Sigmoid colon (tissue), 7 donors: Measurements from ENCODE around the gene BMPER. TPM values are rescaled to one million over a fixed set of nuclear protein-coding genes. Genes with fewer than 3 reads are reported as not detected.

Source experiments
- DNase-seq: peaks from one replicate; pipeline ENCODE4 v3.0.0-alpha.2; 2019
- H3K27ac ChIP-seq, 4 donors: fragments of 200-600 bp; sonication (generic); one replicate each; pipeline ENCODE4 v1.5.1; 2016 to 2019; ENCODE audit warnings: mild to moderate bottlenecking in 1 of 4
- H3K27me3 ChIP-seq, 3 donors: fragments of 200-600 bp; sonication (generic); one replicate each; pipeline ENCODE4 v1.5.1; 2019; ENCODE audit warnings: mild to moderate bottlenecking in 1 of 3
- H3K36me3 ChIP-seq, 4 donors: fragments of 200-600 bp; sonication (generic); one replicate each; pipeline ENCODE4 v1.5.1; 2016 to 2019
- H3K4me1 ChIP-seq, 4 donors: fragments of 200-600 bp; sonication (generic); one replicate each; pipeline ENCODE4 v1.5.1; 2017 to 2019
- H3K4me3 ChIP-seq, 4 donors: fragments of 200-600 bp; sonication (generic); one replicate each; pipeline ENCODE4 v1.5.1; 2017 to 2019; ENCODE audit warnings: mild to moderate bottlenecking in 2 of 4, moderate library complexity in 1 of 4
- H3K9me3 ChIP-seq, 4 donors: fragments of 200-600 bp in 3 of 4; sonication (generic) in 3 of 4; one replicate each; pipeline versions ENCODE4 v1.5.1 to v1.6.1; 2013 to 2019
- CTCF ChIP-seq, 4 experiments: fragments of 450-650 bp in 3 of 4; fragments of 200-600 bp in 1 of 4; IDR thresholded peaks; one replicate each; pipeline ENCODE4 v1.5.1; 2016 to 2019; ENCODE audit warnings: antibody characterized with exemption in 4 of 4, mild to moderate bottlenecking in 3 of 4, moderate library complexity in 2 of 4
- EP300 ChIP-seq, 4 donors: sonication (generic); formaldehyde crosslinking; IDR thresholded peaks; one replicate each; pipeline ENCODE4 v1.6.1; 2017; ENCODE audit warnings: antibody characterized with exemption in 4 of 4
- POLR2A ChIP-seq, 2 donors: fragments of 450-650 bp; IDR thresholded peaks; one replicate each; pipeline ENCODE4 v1.6.1; 2016; ENCODE audit warnings: antibody characterized with exemption in 2 of 2, mild to moderate bottlenecking in 2 of 2, moderate library complexity in 2 of 2
- POLR2AphosphoS5 ChIP-seq, 4 donors: sonication (generic); formaldehyde crosslinking; IDR thresholded peaks; one replicate each; pipeline ENCODE4 v1.6.1; 2017; ENCODE audit warnings: antibody characterized with exemption in 4 of 4
- WGBS, 2 donors: extraction: QIAGEN DNeasy Blood & Tissue Kit; methylation state at CpG; one replicate each; pipeline ENCODE4 v1.1.7; 2013; 5-methylcytosine and 5-hydroxymethylcytosine counted together
- intact Hi-C: fragments of 100-400 bp; cut with DNase I; formaldehyde crosslinking; loops from one replicate; pipeline ENCODE4 v1.15.1; 2023
- polyA plus RNA-seq, 3 donors: library from polyadenylated mRNA; stranded (reverse); fragments of 200-250 nt; gene quantifications; one replicate each; pipeline ENCODE4 v1.2.3, GENCODE V29; 2013
- total RNA-seq, 4 donors: library from RNA; depleted of rRNA; stranded (reverse); fragments of >200 nt; gene quantifications; one replicate each; pipeline ENCODE4 v1.1.0, GENCODE V29; 2016
- donor health status: healthy with polysubstance abuse.
- donor health status: Bipolar disorder and iron deficiency.
- donor health status: healthy.

The BMPER gene
- total and polyA plus RNA-seq, 7 donors = 0.51 to 3.1 (median 1.6) TPM; not detected in 1

GRCh38 chr7:34016876-34017275 lies 111.5 kb downstream of the BMPER start:
- intact Hi-C loops = no loop called here
- Histone ChIP-seq H3K36me3 (no peaks in the 10 kb centered on the region), H3K27me3 (no peaks in the 10 kb centered on the region), H3K9me3 (no peaks in the 10 kb centered on the region), H3K27ac (no peak overlapping the region), H3K4me3 (no peak overlapping the region), H3K4me1 (no peaks in the 10 kb centered on the region)
- 89% methylated on average over 3 of the region's 3 CpGs for WGBS, 2 donors
- no peak for TF ChIP-seq EP300 (IDR thresholded peaks at IDR 0.05)
- no peak for TF ChIP-seq CTCF (IDR thresholded peaks at IDR 0.05)
- TF ChIP-seq POLR2AphosphoS5 (IDR thresholded peaks at IDR 0.05) = no peak
- TF ChIP-seq POLR2A (IDR thresholded peaks at IDR 0.05) = no peak
- DNase-seq = no peak

- H3K27me3 ChIP-seq = no peaks in the 10 kb centered on the region
- H3K4me3 ChIP-seq = no peak overlapping the region
- no peak for DNase-seq
- no peaks in the 10 kb centered on the region for H3K9me3 ChIP-seq
- intact Hi-C loops = no loop called here
- H3K36me3 ChIP-seq = no peaks in the 10 kb centered on the region
- peaks cover 0 to 7% (median 0%) of the 10 kb centered on the region in 4 donors for H3K4me1 ChIP-seq
- WGBS, 2 donors = 87 to 93% methylated on average over 7 of the region's 7 CpGs
- no peak overlapping the region for H3K27ac ChIP-seq
- TF ChIP-seq CTCF (IDR thresholded peaks at IDR 0.05) = no peak
- TF ChIP-seq EP300 (IDR thresholded peaks at IDR 0.05) = no peak
- no peak for TF ChIP-seq POLR2AphosphoS5 (IDR thresholded peaks at IDR 0.05)
- no peak for TF ChIP-seq POLR2A (IDR thresholded peaks at IDR 0.05)
These were observed 114.0 kb downstream of the BMPER start for GRCh38 chr7:34019301-34019790.

GRCh38 chr7:34022626-34023025 lies 117.3 kb downstream of the BMPER start:
- no peak for TF ChIP-seq CTCF (IDR thresholded peaks at IDR 0.05)
- no peak for TF ChIP-seq POLR2A (IDR thresholded peaks at IDR 0.05)
- TF ChIP-seq EP300 (IDR thresholded peaks at IDR 0.05) = no peak
- TF ChIP-seq POLR2AphosphoS5 (IDR thresholded peaks at IDR 0.05) = no peak
- no peak overlapping the region for H3K27ac ChIP-seq
- intact Hi-C loops = no loop called here
- WGBS, 2 donors = 86 to 87% methylated on average over 5 of the region's 5 CpGs
- no peaks in the 10 kb centered on the region for H3K36me3 ChIP-seq
- no peak for DNase-seq
- peaks cover 0 to 16% (median 5%) of the 10 kb centered on the region in 4 donors for H3K4me1 ChIP-seq
- H3K9me3 ChIP-seq = no peaks in the 10 kb centered on the region
- no peak overlapping the region for H3K4me3 ChIP-seq
- H3K27me3 ChIP-seq = no peaks in the 10 kb centered on the region

GRCh38 chr7:34025600-34025999 lies 120.3 kb downstream of the BMPER start:
- intact Hi-C loops = no loop called here
- peaks cover 0 to 16% (median 5%) of the 10 kb centered on the region in 4 donors for H3K4me1 ChIP-seq
- DNase-seq = no peak
- H3K27me3 ChIP-seq = no peaks in the 10 kb centered on the region
- no peaks in the 10 kb centered on the region for H3K9me3 ChIP-seq
- no peak overlapping the region for H3K27ac ChIP-seq
- 73 to 82% methylated on average over 5 of the region's 5 CpGs for WGBS, 2 donors
- H3K4me3 ChIP-seq = no peak overlapping the region
- TF ChIP-seq POLR2A (IDR thresholded peaks at IDR 0.05) (no peak), CTCF (IDR thresholded peaks at IDR 0.05) (no peak), POLR2AphosphoS5 (IDR thresholded peaks at IDR 0.05) (no peak), EP300 (IDR thresholded peaks at IDR 0.05) (no peak)
- H3K36me3 ChIP-seq = no peaks in the 10 kb centered on the region
